SK-N-SH (cell line): ENCODE results near the gene GLRA1.

Experiments
- CTCF ChIP-seq: fragments of 200-600 bp; sonication (generic); IDR thresholded peaks from 2 replicates; pipeline ENCODE4 v1.6.1; 2017; ENCODE audit warnings: antibody characterized with exemption, mild to moderate bottlenecking, moderate library complexity
- FOXM1 ChIP-seq: IDR thresholded peaks from 2 replicates; pipeline ENCODE4 v1.4.0; 2012; ENCODE audit warnings: low read depth, mild to moderate bottlenecking
- POLR2AphosphoS5 ChIP-seq: IDR thresholded peaks from 2 replicates; pipeline ENCODE4 v1.6.1; 2012; ENCODE audit warnings: low read depth, low read length
- RFX5 ChIP-seq: IDR thresholded peaks from 2 replicates; pipeline ENCODE4 v1.6.1; 2012; ENCODE audit warnings: mild to moderate bottlenecking, improper control_type of control experiment, low read length
- TAF1 ChIP-seq: IDR thresholded peaks from 2 replicates; pipeline ENCODE4 v1.6.1; 2012; ENCODE audit warnings: low read depth, mild to moderate bottlenecking, low read length, moderate library complexity, borderline replicate concordance
- YY1 ChIP-seq: IDR thresholded peaks from 2 replicates; pipeline ENCODE4 v1.4.0; 2012; ENCODE audit warnings: low read depth, mild to moderate bottlenecking
- TF ChIP-seq, protein P1 (sequence below): IDR thresholded peaks from 2 replicates; pipeline ENCODE4 v1.6.1; 2012; ENCODE audit warnings: mild to moderate bottlenecking, low read depth, low read length, moderate library complexity
- TF ChIP-seq, protein P2 (sequence below): IDR thresholded peaks from 2 replicates; pipeline ENCODE4 v1.4.0; 2012; ENCODE audit warnings: low read depth, borderline replicate concordance

DNA sequence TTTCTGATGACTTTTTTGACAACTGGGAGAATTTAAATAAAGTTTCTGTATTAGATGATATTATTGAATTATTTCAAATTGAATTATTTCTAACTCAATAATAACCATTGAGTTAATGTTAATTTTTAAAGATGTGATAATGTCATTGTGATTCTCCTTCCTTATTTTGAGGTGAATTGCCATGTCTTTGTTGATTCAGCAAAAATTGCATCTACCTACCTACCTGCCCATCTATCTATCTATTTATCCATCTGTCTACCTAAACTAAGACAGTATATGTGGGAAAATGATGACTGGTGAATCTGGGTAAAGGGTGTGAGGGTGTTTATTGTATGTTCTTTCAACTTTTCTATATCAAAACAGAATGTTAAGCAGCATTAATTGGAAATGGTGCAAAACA is 77.9 kb downstream of the GLRA1 start:
- TF ChIP-seq RFX5, result no peak
- no peak for TF ChIP-seq CTCF
- TF ChIP-seq FOXM1, result no peak
- TF ChIP-seq POLR2AphosphoS5, result no peak
- TF ChIP-seq, protein P1, sequence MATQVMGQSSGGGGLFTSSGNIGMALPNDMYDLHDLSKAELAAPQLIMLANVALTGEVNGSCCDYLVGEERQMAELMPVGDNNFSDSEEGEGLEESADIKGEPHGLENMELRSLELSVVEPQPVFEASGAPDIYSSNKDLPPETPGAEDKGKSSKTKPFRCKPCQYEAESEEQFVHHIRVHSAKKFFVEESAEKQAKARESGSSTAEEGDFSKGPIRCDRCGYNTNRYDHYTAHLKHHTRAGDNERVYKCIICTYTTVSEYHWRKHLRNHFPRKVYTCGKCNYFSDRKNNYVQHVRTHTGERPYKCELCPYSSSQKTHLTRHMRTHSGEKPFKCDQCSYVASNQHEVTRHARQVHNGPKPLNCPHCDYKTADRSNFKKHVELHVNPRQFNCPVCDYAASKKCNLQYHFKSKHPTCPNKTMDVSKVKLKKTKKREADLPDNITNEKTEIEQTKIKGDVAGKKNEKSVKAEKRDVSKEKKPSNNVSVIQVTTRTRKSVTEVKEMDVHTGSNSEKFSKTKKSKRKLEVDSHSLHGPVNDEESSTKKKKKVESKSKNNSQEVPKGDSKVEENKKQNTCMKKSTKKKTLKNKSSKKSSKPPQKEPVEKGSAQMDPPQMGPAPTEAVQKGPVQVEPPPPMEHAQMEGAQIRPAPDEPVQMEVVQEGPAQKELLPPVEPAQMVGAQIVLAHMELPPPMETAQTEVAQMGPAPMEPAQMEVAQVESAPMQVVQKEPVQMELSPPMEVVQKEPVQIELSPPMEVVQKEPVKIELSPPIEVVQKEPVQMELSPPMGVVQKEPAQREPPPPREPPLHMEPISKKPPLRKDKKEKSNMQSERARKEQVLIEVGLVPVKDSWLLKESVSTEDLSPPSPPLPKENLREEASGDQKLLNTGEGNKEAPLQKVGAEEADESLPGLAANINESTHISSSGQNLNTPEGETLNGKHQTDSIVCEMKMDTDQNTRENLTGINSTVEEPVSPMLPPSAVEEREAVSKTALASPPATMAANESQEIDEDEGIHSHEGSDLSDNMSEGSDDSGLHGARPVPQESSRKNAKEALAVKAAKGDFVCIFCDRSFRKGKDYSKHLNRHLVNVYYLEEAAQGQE, result no peak
- TF ChIP-seq, protein P2, sequence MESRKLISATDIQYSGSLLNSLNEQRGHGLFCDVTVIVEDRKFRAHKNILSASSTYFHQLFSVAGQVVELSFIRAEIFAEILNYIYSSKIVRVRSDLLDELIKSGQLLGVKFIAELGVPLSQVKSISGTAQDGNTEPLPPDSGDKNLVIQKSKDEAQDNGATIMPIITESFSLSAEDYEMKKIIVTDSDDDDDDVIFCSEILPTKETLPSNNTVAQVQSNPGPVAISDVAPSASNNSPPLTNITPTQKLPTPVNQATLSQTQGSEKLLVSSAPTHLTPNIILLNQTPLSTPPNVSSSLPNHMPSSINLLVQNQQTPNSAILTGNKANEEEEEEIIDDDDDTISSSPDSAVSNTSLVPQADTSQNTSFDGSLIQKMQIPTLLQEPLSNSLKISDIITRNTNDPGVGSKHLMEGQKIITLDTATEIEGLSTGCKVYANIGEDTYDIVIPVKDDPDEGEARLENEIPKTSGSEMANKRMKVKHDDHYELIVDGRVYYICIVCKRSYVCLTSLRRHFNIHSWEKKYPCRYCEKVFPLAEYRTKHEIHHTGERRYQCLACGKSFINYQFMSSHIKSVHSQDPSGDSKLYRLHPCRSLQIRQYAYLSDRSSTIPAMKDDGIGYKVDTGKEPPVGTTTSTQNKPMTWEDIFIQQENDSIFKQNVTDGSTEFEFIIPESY, result no peak
- no peak for TF ChIP-seq YY1
- no peak for TF ChIP-seq TAF1
